Urinary bladder (tissue), 4 donors: ENCODE results near the gene MDN1. TPM values are rescaled to one million over a fixed set of nuclear protein-coding genes. Genes with fewer than 3 reads are reported as not detected.

Experiments
- DNase-seq: peaks from one replicate; pipeline ENCODE4 v3.0.0-alpha.2; 2015; ENCODE audit errors: extremely low spot score
- H3K27ac ChIP-seq: one replicate; pipeline ENCODE4 v1.5.1; 2013; ENCODE audit warnings: low read depth, mild to moderate bottlenecking, moderate library complexity
- H3K36me3 ChIP-seq: one replicate; pipeline ENCODE4 v1.6.1; 2013; ENCODE audit warnings: mild to moderate bottlenecking, moderate library complexity; ENCODE audit not compliant: insufficient read depth
- H3K4me1 ChIP-seq: one replicate; pipeline ENCODE4 v1.6.1; 2013; ENCODE audit warnings: mild to moderate bottlenecking, moderate library complexity; ENCODE audit not compliant: insufficient read depth
- H3K4me3 ChIP-seq: one replicate; pipeline ENCODE4 v1.5.1; 2013; ENCODE audit warnings: low read depth, low read length
- WGBS: extraction: QIAGEN DNeasy Blood & Tissue Kit; methylation state at CpG from one replicate; pipeline ENCODE4 v1.1.7; 2013; 5-methylcytosine and 5-hydroxymethylcytosine counted together
- polyA plus RNA-seq: library from polyadenylated mRNA; stranded (reverse); fragments of 200-250 nt; gene quantifications from one replicate; pipeline ENCODE4 v1.2.3, GENCODE V29; 2013
- small RNA-seq: library from RNA; depleted of rRNA; stranded (forward); fragments of <200 nt; gene quantifications from one replicate; pipeline ENCODE3, GENCODE V24; 2014
- total RNA-seq: library from RNA; depleted of rRNA; stranded (reverse); fragments of >200 nt; gene quantifications from one replicate; pipeline ENCODE4 v1.2.3, GENCODE V29; 2014
- donor health status: healthy with polysubstance abuse.
- donor health status: healthy.

Gene MDN1
- total and polyA plus RNA-seq, 2 donors: 11.6 to 30.6 TPM

- 97% methylated on average over 1 of the region's 1 CpG for WGBS
- no peak for DNase-seq
- Histone ChIP-seq H3K36me3 (no peaks in the 10 kb centered on the region), H3K4me1 (no peaks in the 10 kb centered on the region), H3K4me3 (no peak overlapping the region), H3K27ac (no peak overlapping the region)
These were observed 223.1 kb downstream of the MDN1 start for GRCh38 chr6:89596484-89596883.

- Histone ChIP-seq H3K4me1 (no peaks in the 10 kb centered on the region), H3K4me3 (no peak overlapping the region), H3K36me3 (no peaks in the 10 kb centered on the region), H3K27ac (no peak overlapping the region)
- no peak for DNase-seq
- 98% methylated on average over 2 of the region's 2 CpGs for WGBS
These were observed 223.5 kb downstream of the MDN1 start for GRCh38 chr6:89596056-89596455.

Small RNAs within 50 kb of the gene (small RNA-seq; reads per million reads assigned to genes)
- not detected for gene DNAJC19P6
- not detected for gene RF00019

Other genes starting within 250 kb of the MDN1 start
- gene LYRM2, start 181.0 kb downstream of the MDN1 start, total RNA-seq: 20.8 TPM
- 30.7 TPM for gene LYRM2, start 181.0 kb downstream of the MDN1 start, polyA plus RNA-seq
- 38.8 TPM for gene CASP8AP2, start 10.1 kb upstream of the MDN1 start, total RNA-seq
- gene CASP8AP2, start 10.1 kb upstream of the MDN1 start, polyA plus RNA-seq: 8.9 TPM
- not detected for gene GJA10, start 74.7 kb upstream of the MDN1 start, total RNA-seq
- gene GJA10, start 74.7 kb upstream of the MDN1 start, polyA plus RNA-seq: not detected